Keratinocyte (primary cell): ENCODE results near the gene XBP1. TPM values are rescaled to one million over a fixed set of nuclear protein-coding genes. Genes with fewer than 3 reads are reported as not detected.

Experiments
- DNase-seq: peaks from one replicate; pipeline ENCODE4 v3.0.0-alpha.2; 2011; ENCODE audit warnings: low read depth, missing footprints, low spot score
- FAIRE-seq: peaks from 2 replicates; lab custom pipeline; 2011; peaks lifted over from hg19 to GRCh38; lab: Jason Lieb, UNC
- H2AFZ ChIP-seq: 2 replicates; pipeline ENCODE4 v1.6.0; 2012; ENCODE audit warnings: low read length, control low read depth, inconsistent platforms; ENCODE audit not compliant: control insufficient read depth
- H3K27ac ChIP-seq: 2 replicates; pipeline ENCODE4 v1.5.1; 2011; ENCODE audit warnings: low read length; ENCODE audit not compliant: control insufficient read depth, insufficient read depth
- H3K27me3 ChIP-seq: 3 replicates; pipeline ENCODE4 v1.6.0; 2011; ENCODE audit warnings: low read length; ENCODE audit not compliant: control insufficient read depth, insufficient read depth; ENCODE audit errors: extremely low read depth
- H3K36me3 ChIP-seq, 2 experiments: 2 replicates in 1 of 2; 3 replicates in 1 of 2; pipeline ENCODE4 v1.5.1; 2011; ENCODE audit warnings: low read length in 2 of 2, mild to moderate bottlenecking in 1 of 2; ENCODE audit not compliant: control insufficient read depth in 2 of 2, insufficient read depth in 2 of 2; ENCODE audit errors: extremely low read depth in 1 of 2
- H3K4me1 ChIP-seq: 3 replicates; pipeline ENCODE4 v1.5.1; 2011; ENCODE audit warnings: low read length; ENCODE audit not compliant: control insufficient read depth, insufficient read depth; ENCODE audit errors: extremely low read depth
- H3K4me2 ChIP-seq: 3 replicates; pipeline ENCODE4 v1.6.0; 2011; ENCODE audit warnings: low read depth, low read length; ENCODE audit not compliant: control insufficient read depth, insufficient read depth; ENCODE audit errors: extremely low read depth
- H3K4me3 ChIP-seq, 3 experiments: fragments of 200-600 bp in 1 of 3; sonication (generic) in 1 of 3; 2 replicates in 2 of 3; 3 replicates in 1 of 3; pipeline ENCODE4 v1.5.1; 2011 to 2016; ENCODE audit warnings: low read length in 3 of 3, mild to moderate bottlenecking in 3 of 3, control low read depth in 2 of 3, inconsistent platforms in 1 of 3, low read depth in 1 of 3, mixed read lengths in 1 of 3, mixed run types in 1 of 3, moderate library complexity in 1 of 3; ENCODE audit not compliant: control insufficient read depth in 2 of 3, insufficient read depth in 2 of 3; ENCODE audit errors: extremely low read depth in 1 of 3
- H3K79me2 ChIP-seq: 2 replicates; pipeline ENCODE4 v1.6.0; 2012; ENCODE audit warnings: low read length; ENCODE audit not compliant: control insufficient read depth, insufficient read depth
- H3K9ac ChIP-seq: 3 replicates; pipeline ENCODE4 v1.6.0; 2011; ENCODE audit warnings: low read length; ENCODE audit not compliant: control insufficient read depth, insufficient read depth; ENCODE audit errors: extremely low read depth
- H3K9me1 ChIP-seq: 3 replicates; pipeline ENCODE4 v1.6.0; 2011; ENCODE audit warnings: low read length; ENCODE audit not compliant: control insufficient read depth, insufficient read depth; ENCODE audit errors: extremely low read depth
- H3K9me3 ChIP-seq: 2 replicates; pipeline ENCODE4 v1.5.1; 2012; ENCODE audit warnings: low read depth, low read length; ENCODE audit not compliant: control insufficient read depth
- H4K20me1 ChIP-seq: 3 replicates; pipeline ENCODE4 v1.6.0; 2011; ENCODE audit warnings: low read length; ENCODE audit not compliant: control insufficient read depth, insufficient read depth; ENCODE audit errors: extremely low read depth
- EZH2 ChIP-seq: IDR thresholded peaks from one replicate; pipeline ENCODE4 v1.6.1; 2012; ENCODE audit warnings: inconsistent platforms, mild to moderate bottlenecking, low read length, moderate library complexity
- dilution Hi-C: fragments of 300-500 bp; cut with MboI; formaldehyde crosslinking; loops from one replicate; pipeline ENCODE4 v1.7.0; 2020; ENCODE audit warnings: low sequenced_read_pairs; ENCODE audit not compliant: extremely low pct_ligation_motif_present
- polyA plus RNA-seq, 5 experiments: library from polyadenylated mRNA; depleted of rRNA in 3 of 5; stranded (reverse) in 3 of 5; stranded (forward) in 1 of 5; unstranded in 1 of 5; fragments of >200 nt; gene quantifications; 1 replicate in 1 of 5; 2 replicates in 3 of 5; 3 replicates in 1 of 5; pipeline versions ENCODE4 v1.2.1 to v1.2.3, GENCODE V29; 2011 to 2012; ENCODE audit warnings: missing spikeins in 2 of 5, low read depth in 1 of 5, low replicate concordance in 1 of 5
- TF ChIP-seq, protein P1 (sequence below), 3 experiments: IDR thresholded peaks in 1 of 3; conservative IDR thresholded peaks in 1 of 3; optimal IDR thresholded peaks in 1 of 3; 2 replicates in 2 of 3; 3 replicates in 1 of 3; pipeline versions ENCODE3 to v1.5.1; 2011; ENCODE audit warnings: low read length in 3 of 3, mild to moderate bottlenecking in 3 of 3, moderate library complexity in 2 of 3, control low read depth in 1 of 3, inconsistent platforms in 1 of 3; ENCODE audit not compliant: insufficient read depth in 2 of 3; ENCODE audit errors: extremely low read depth in 1 of 3

The XBP1 gene
- polyA plus RNA-seq, 1 donor (not counting 4 experiments of a cell fraction or from before 2014, with no cell fraction given): 88.7 TPM

- Histone ChIP-seq H3K4me1 (no peaks in the 10 kb centered on the region), H3K9me3 (no peaks in the 10 kb centered on the region), H3K9me1 (no peaks in the 10 kb centered on the region), H3K9ac (no peak overlapping the region), H3K4me2 (no peak overlapping the region), H3K79me2 (no peaks in the 10 kb centered on the region), H3K4me3 (no peak overlapping the region), H3K27ac (no peak overlapping the region), H4K20me1 (no peaks in the 10 kb centered on the region), H3K27me3 (no peaks in the 10 kb centered on the region), H2AFZ (no peak overlapping the region), H3K36me3 (no peaks in the 10 kb centered on the region)
- FAIRE-seq: no peak
- TF ChIP-seq, protein P1, sequence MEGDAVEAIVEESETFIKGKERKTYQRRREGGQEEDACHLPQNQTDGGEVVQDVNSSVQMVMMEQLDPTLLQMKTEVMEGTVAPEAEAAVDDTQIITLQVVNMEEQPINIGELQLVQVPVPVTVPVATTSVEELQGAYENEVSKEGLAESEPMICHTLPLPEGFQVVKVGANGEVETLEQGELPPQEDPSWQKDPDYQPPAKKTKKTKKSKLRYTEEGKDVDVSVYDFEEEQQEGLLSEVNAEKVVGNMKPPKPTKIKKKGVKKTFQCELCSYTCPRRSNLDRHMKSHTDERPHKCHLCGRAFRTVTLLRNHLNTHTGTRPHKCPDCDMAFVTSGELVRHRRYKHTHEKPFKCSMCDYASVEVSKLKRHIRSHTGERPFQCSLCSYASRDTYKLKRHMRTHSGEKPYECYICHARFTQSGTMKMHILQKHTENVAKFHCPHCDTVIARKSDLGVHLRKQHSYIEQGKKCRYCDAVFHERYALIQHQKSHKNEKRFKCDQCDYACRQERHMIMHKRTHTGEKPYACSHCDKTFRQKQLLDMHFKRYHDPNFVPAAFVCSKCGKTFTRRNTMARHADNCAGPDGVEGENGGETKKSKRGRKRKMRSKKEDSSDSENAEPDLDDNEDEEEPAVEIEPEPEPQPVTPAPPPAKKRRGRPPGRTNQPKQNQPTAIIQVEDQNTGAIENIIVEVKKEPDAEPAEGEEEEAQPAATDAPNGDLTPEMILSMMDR (optimal IDR thresholded peaks at IDR 0.05 in 1 of 3, IDR thresholded peaks at IDR 0.05 in 1 of 3, conservative IDR thresholded peaks at IDR 0.05 in 1 of 3; ENCODE audit: extremely low read depth in 1 of 3, insufficient read depth in 2 of 3, low read length in 3 of 3): no peak
- no peak for TF ChIP-seq EZH2
- dilution Hi-C loops: loop anchor here (10.0 kb wide), 1 partner anchor 166 kb away; no protein-coding TSS in a partner anchor
- DNase-seq: no peak
Observed at GRCh38 chr22:28838971-28839370, 38.6 kb upstream of the XBP1 start.

- Histone ChIP-seq H3K79me2 (no peaks in the 10 kb centered on the region), H3K27me3 (no peaks in the 10 kb centered on the region), H3K4me1 (no peaks in the 10 kb centered on the region), H3K9me3 (no peaks in the 10 kb centered on the region), H3K9me1 (no peaks in the 10 kb centered on the region), H3K9ac (no peak overlapping the region), H2AFZ (no peak overlapping the region), H3K36me3 (no peaks in the 10 kb centered on the region), H3K27ac (no peak overlapping the region), H3K4me2 (no peak overlapping the region), H3K4me3 (no peak overlapping the region), H4K20me1 (no peaks in the 10 kb centered on the region)
- dilution Hi-C loops: loop anchor here (10.0 kb wide), 1 partner anchor 167 kb away; no protein-coding TSS in a partner anchor
- TF ChIP-seq, protein P1 (optimal IDR thresholded peaks at IDR 0.05 in 1 of 3, IDR thresholded peaks at IDR 0.05 in 1 of 3, conservative IDR thresholded peaks at IDR 0.05 in 1 of 3; ENCODE audit: extremely low read depth in 1 of 3, insufficient read depth in 2 of 3, low read length in 3 of 3): no peak
- TF ChIP-seq EZH2: no peak
- DNase-seq (no peak), FAIRE-seq (no peak)
Observed at GRCh38 chr22:28837640-28838039, 37.3 kb upstream of the XBP1 start.
